GM12865 (cell line): ENCODE results near the gene NCAN.
"Not testable (repeated sequence)": the region's sequence is repeated elsewhere in the genome, so short reads cannot be mapped to it uniquely, and the experiment has no call there.

Experiments used
- DNase-seq: peaks from one replicate; pipeline ENCODE4 v3.0.0; 2010; ENCODE audit warnings: low read depth
- H3K4me3 ChIP-seq: 2 replicates; pipeline ENCODE4 v1.5.1; 2011; ENCODE audit warnings: mild to moderate bottlenecking, low read depth, low read length, control low read depth
- TF ChIP-seq, protein P1 (sequence below): IDR thresholded peaks from 2 replicates; pipeline ENCODE4 v1.5.1; 2011; ENCODE audit warnings: low read length, control low read depth, low read depth, inconsistent platforms; ENCODE audit not compliant: insufficient read depth; ENCODE audit errors: missing control alignments

Gene NCAN

DNA sequence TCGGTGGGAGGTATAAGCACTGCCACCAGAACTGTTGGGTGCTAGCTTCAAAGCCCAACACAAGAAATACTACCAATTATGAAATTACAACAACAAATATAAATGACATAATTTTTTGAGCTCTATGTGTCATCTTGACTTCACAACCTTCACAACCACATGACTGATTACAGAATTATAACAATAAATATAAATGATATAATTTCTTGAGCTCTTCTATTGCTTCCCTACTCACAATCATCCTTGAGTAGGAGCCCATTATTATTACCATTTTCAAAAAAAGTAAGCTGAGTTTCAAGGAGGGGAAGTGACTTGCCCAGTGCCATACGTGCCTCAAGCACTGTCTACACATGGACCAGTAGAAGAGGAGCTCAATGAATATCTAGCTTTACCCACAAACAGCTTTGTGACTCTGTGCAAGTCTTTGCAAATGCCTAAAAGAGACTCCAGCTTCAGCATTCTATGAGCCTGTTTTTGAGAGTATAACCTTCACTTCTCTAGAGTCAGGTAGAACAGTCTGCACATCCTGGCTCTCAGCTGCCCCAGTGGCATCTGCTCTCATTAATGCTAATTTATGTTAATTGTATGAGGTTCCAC, 22.6 kb downstream of the NCAN start:
- no peak for DNase-seq
- H3K4me3 ChIP-seq, result no peak overlapping the region
- TF ChIP-seq, protein P1, sequence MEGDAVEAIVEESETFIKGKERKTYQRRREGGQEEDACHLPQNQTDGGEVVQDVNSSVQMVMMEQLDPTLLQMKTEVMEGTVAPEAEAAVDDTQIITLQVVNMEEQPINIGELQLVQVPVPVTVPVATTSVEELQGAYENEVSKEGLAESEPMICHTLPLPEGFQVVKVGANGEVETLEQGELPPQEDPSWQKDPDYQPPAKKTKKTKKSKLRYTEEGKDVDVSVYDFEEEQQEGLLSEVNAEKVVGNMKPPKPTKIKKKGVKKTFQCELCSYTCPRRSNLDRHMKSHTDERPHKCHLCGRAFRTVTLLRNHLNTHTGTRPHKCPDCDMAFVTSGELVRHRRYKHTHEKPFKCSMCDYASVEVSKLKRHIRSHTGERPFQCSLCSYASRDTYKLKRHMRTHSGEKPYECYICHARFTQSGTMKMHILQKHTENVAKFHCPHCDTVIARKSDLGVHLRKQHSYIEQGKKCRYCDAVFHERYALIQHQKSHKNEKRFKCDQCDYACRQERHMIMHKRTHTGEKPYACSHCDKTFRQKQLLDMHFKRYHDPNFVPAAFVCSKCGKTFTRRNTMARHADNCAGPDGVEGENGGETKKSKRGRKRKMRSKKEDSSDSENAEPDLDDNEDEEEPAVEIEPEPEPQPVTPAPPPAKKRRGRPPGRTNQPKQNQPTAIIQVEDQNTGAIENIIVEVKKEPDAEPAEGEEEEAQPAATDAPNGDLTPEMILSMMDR, result no peak

DNA sequence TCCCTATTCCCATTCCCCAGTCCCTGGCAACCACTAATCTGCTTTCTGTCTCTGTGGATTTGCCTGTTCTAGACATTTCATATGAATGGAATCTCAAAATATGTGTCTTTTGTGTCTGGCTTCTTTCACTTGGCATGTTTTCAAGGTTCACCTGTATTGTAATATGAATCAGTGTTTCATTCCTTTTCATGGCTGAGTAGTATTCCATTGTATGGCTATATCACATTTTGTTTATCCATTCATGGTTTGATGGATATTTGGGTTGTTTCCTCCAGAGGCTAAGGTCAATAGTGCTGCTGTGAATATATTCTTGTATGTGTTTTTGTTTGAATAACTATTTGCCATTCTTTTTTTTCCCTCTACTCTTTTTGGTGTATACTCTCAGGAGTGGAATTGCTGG, 24.4 kb downstream of the NCAN start:
- no peak for DNase-seq
- H3K4me3 ChIP-seq, result no peak overlapping the region
- TF ChIP-seq, protein P1, result no peak

DNA sequence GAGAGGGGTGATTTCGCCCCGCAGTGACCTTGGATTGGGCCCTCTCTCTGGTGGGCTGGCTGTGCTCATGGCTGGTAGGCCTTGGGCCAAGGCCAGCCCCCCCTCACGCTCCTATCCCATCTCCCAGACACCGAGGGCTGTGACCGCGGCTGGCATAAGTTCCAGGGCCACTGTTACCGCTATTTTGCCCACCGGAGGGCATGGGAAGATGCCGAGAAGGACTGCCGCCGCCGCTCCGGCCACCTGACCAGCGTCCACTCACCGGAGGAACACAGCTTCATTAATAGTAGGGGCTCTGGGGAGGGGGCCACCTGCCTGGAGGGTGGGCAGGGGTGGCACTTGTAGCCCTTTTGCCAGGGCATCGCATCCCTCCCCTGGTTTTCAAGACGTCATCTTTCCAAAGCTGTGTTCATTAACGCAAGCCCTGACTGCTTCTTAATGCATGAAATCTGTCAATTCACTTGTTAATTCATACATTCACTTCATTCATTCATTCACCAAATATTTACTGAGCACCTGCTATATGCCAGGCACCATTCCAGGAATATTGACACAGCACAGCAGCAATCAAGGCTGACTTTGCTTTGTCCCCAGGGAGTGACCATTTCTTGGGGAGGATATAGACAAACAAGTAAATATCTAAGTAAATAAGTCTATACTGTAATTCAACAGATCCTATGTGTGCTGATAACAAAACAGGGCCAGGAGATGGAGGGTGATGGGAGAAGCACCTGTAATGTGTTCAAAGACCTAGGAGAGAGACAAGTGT, 26.6 kb downstream of the NCAN start:
- no peak for DNase-seq
- no peak overlapping the region for H3K4me3 ChIP-seq
- TF ChIP-seq, protein P1, result no peak

DNA sequence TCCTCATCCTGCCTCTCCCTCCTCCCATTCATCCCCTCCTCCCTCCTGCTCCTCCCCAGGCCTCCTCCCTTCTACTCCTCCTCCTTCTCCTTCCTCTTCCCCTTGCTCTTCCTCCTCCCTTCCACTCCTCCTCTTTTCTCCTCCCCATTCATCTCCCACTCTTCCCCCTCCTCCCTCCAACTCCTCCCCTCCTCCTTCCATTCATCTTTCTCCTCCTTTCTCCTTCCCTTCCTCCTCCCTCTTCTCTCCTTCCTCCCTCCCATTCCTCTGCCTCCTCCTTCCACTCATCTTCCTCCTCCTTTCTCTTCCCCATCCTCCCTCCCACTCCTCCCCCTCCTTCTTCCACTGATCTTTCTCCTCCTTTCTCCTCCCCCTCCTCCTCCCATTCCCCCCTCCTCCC, 27.9 kb downstream of the NCAN start:
- DNase-seq, result no peak
- H3K4me3 ChIP-seq, result no peak overlapping the region
- TF ChIP-seq, protein P1, result no peak

DNA sequence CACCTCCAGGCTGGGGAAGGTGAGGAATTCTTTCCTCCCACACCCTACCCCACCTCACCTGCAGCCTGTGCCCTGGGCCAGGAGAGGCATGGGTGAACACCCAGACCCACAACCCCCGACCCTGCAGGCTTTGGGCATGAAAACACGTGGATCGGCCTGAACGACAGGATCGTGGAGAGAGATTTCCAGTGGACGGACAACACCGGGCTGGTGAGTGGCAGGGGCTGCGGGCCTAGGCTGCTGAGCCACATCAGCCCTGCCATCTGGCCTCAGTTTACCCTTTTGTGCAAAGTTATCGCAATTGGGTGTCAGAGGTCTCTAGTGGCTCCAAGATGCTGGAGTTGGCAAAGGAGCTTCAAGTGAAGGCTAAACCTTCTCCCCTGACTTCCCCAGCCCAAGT, 28.7 kb downstream of the NCAN start:
- TF ChIP-seq, protein P1, result no peak
- no peak overlapping the region for H3K4me3 ChIP-seq
- DNase-seq, result no peak

DNA sequence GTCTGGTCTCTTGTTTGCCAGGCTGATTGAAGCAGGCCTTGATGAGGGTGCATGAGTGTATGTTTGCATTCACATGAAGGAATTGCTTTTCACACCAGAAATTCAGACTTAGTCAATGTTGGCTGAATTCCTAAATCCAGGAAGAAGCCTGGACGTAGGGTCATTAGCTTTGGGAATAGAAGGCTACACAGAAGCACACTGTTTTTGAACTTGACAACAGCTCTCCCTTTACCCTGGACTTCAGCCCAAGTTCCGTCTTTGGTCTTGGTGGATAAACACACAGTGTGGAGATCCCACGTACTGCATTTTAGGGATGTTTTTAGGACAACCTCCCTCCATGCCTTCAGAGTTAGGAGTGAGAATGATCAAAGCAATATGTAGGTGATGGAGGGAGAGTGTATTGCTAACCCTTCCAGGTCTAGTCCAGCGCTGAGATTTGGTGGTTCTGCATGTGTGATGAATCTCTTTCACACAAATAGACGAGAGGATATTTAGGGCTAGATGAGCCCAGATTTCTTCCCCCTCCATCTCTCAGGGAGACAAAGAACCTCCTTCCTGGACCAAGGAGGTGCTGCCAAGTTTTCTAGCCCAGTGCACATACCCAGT, 38.5 kb downstream of the NCAN start:
- no peak overlapping the region for H3K4me3 ChIP-seq
- DNase-seq, result no peak
- TF ChIP-seq, protein P1, result no peak

DNA sequence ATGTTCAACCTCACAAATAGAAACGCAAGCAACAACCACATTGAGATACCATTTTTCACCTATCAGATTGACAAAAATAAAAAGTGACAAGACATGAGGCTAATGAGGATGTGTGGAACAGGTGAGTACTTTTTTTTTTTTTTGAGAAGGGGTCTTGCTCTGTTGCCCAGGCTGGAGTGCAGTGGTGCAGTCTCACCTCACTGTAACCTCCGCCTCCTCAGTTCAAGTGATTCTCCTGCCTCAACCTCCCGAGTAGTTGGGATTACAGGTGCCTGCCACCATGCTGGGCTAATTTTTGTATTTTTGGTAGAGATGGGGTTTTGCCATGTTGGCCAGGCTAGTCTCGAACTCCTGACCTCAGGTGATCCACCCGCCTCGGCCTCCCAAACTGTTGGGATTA, 41.7 kb downstream of the NCAN start:
- DNase-seq, H3K4me3 ChIP-seq: not testable (repeated sequence)
